ENCODE results near the gene C2orf76. TPM values are rescaled to one million over a fixed set of nuclear protein-coding genes. Genes with fewer than 3 reads are reported as not detected.

C2orf76 gene
- total RNA-seq, 4 donors from 2014 or later, result 6.7 to 10.6 (median 9.3) TPM

DNA sequence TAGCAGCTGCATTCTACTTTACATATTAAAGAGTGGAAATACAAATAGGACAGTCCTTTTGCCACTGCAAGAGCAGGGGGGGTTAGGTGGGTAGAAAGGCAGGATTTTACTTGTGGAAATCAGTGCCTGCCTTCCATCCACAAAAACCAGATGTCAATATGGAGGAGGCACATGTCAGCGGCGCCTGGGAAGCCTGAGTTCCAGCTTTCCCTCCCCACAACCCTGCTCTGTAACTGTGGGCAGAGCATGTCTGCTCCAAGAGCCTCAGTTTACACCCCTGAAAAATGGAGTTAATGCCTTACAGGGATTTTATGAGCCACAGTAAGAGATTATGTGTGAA is 110.1 kb downstream of the C2orf76 start:
- H3K36me3 ChIP-seq, result peaks cover 15% of the 10 kb centered on the region
- no peak for DNase-seq (ENCODE audit: low spot score in 2 of 2)
- no peaks in the 10 kb centered on the region for H3K27me3 ChIP-seq
- H3K4me1 ChIP-seq, result peaks cover 4% of the 10 kb centered on the region
- H3K4me3 ChIP-seq, result no peak overlapping the region
- no peaks in the 10 kb centered on the region for H3K9me3 ChIP-seq
- TF ChIP-seq POLR2A (IDR thresholded peaks at IDR 0.05), result no peak
- TF ChIP-seq EP300 (IDR thresholded peaks at IDR 0.05), result no peak
- TF ChIP-seq POLR2AphosphoS5 (IDR thresholded peaks at IDR 0.05), result no peak
- no peak for TF ChIP-seq CTCF (IDR thresholded peaks at IDR 0.05)
- WGBS, result 81% methylated on average over 2 of the region's 2 CpGs
- H3K27ac ChIP-seq, result no peak overlapping the region

GRCh38 chr2:119255760-119256581 is 110.7 kb downstream of the C2orf76 start:
- H3K27me3 ChIP-seq, result no peaks in the 10 kb centered on the region
- WGBS, result 68% methylated on average over 12 of the region's 12 CpGs
- no peak for DNase-seq (ENCODE audit: low spot score in 2 of 2)
- no peak overlapping the region for H3K4me3 ChIP-seq
- peaks cover 15% of the 10 kb centered on the region for H3K36me3 ChIP-seq
- H3K27ac ChIP-seq, result no peak overlapping the region
- peaks cover 4% of the 10 kb centered on the region for H3K4me1 ChIP-seq
- no peak for TF ChIP-seq EP300 (IDR thresholded peaks at IDR 0.05)
- TF ChIP-seq POLR2A (IDR thresholded peaks at IDR 0.05), result no peak
- no peak for TF ChIP-seq CTCF (IDR thresholded peaks at IDR 0.05)
- no peak for TF ChIP-seq POLR2AphosphoS5 (IDR thresholded peaks at IDR 0.05)
- H3K9me3 ChIP-seq, result no peaks in the 10 kb centered on the region

GRCh38 chr2:119254601-119255080 is 112.0 kb downstream of the C2orf76 start:
- Histone ChIP-seq H3K9me3 (no peaks in the 10 kb centered on the region), H3K27me3 (no peaks in the 10 kb centered on the region), H3K4me1 (peaks cover 4% of the 10 kb centered on the region), H3K4me3 (no peak overlapping the region), H3K27ac (no peak overlapping the region), H3K36me3 (peaks cover 24% of the 10 kb centered on the region)
- DNase-seq (ENCODE audit: low spot score in 2 of 2), result no peak
- no peak for TF ChIP-seq EP300 (IDR thresholded peaks at IDR 0.05)
- TF ChIP-seq CTCF (IDR thresholded peaks at IDR 0.05), result no peak
- no peak for TF ChIP-seq POLR2A (IDR thresholded peaks at IDR 0.05)
- TF ChIP-seq POLR2AphosphoS5 (IDR thresholded peaks at IDR 0.05), result no peak
- 92% methylated on average over 10 of the region's 10 CpGs for WGBS

DNA sequence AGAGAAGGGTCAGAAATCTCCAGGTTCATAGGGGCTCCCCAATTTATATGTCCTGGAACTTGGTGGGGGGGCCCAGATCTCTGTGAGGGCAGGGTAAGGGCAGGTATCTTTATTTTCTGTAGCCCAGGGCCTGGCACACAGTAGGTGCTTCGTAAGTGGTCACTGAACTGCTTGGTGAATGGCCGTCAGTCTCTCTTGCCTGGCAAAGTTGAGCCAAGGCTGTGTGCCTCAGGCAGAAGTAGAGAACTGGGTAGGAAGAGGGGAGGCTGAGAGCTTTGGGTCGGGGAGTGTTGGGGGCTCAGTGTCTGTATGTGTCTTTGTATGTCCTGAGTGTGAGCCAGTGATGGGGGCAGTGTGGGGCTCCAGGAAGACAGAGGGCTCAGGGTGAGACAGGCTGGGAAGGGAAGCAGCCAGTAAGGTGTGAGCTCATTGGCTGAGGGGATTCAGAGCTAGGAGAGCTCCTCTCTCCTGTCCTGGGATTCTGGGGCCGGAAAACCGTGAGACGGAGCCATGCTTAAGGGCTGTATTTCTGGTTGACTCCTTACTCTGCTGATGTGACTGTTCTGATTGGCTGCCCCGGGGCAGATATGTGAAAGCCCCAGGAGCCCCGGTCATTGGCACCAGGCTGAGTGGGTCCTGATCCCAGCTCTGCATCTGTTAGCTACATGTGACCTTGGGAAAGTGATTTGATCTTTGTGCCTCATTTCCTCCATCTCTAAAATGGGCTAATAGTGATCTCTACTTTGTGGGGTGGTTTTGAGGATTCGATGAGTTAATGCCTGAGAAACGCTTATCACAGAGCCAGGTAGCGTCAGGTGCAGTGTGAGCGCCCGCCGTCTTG is 112.7 kb downstream of the C2orf76 start:
- H3K36me3 ChIP-seq, result peaks cover 24% of the 10 kb centered on the region
- no peaks in the 10 kb centered on the region for H3K9me3 ChIP-seq
- no peak for DNase-seq (ENCODE audit: low spot score in 2 of 2)
- TF ChIP-seq EP300 (IDR thresholded peaks at IDR 0.05), result no peak
- TF ChIP-seq POLR2AphosphoS5 (IDR thresholded peaks at IDR 0.05), result no peak
- TF ChIP-seq CTCF (IDR thresholded peaks at IDR 0.05), result no peak
- TF ChIP-seq POLR2A (IDR thresholded peaks at IDR 0.05), result no peak
- 88% methylated on average over 14 of the region's 14 CpGs for WGBS
- no peaks in the 10 kb centered on the region for H3K27me3 ChIP-seq
- H3K4me3 ChIP-seq, result no peak overlapping the region
- H3K4me1 ChIP-seq, result peaks cover 7% of the 10 kb centered on the region
- no peak overlapping the region for H3K27ac ChIP-seq
